ENCODE data around the gene MKNK2.

MKNK2 gene

GRCh38 chr19:2079076-2079864, 28.2 kb upstream of the MKNK2 start:
- no peak overlapping the region for H3K4me3 ChIP-seq (ENCODE audit: low read depth, low read length)
- no peak for DNase-seq (ENCODE audit: low read depth)
- in situ Hi-C loops (cut with HindIII; ENCODE audit: low sequenced_read_pairs) = no loop called here
- TF ChIP-seq CTCF (IDR thresholded peaks at IDR 0.05; ENCODE audit: low read depth, low read length, missing control alignments) = no peak

GRCh38 chr19:2077833-2078619, 27.0 kb upstream of the MKNK2 start:
- DNase-seq (ENCODE audit: low read depth) = no peak
- in situ Hi-C loops (cut with HindIII; ENCODE audit: low sequenced_read_pairs) = no loop called here
- no peak overlapping the region for H3K4me3 ChIP-seq (ENCODE audit: low read depth, low read length)
- no peak for TF ChIP-seq CTCF (IDR thresholded peaks at IDR 0.05; ENCODE audit: low read depth, low read length, missing control alignments)

- no peak for DNase-seq (ENCODE audit: low read depth)
- TF ChIP-seq CTCF (IDR thresholded peaks at IDR 0.05; ENCODE audit: low read depth, low read length, missing control alignments) = no peak
- H3K4me3 ChIP-seq (ENCODE audit: low read depth, low read length) = no peak overlapping the region
- in situ Hi-C loops (cut with HindIII; ENCODE audit: low sequenced_read_pairs) = no loop called here
These were observed 26.4 kb upstream of the MKNK2 start for GRCh38 chr19:2077398-2077797.

GRCh38 chr19:2076526-2076944, 25.5 kb upstream of the MKNK2 start:
- H3K4me3 ChIP-seq (ENCODE audit: low read depth, low read length) = no peak overlapping the region
- no peak for DNase-seq (ENCODE audit: low read depth)
- TF ChIP-seq CTCF (IDR thresholded peaks at IDR 0.05; ENCODE audit: low read depth, low read length, missing control alignments) = no peak
- in situ Hi-C loops (cut with HindIII; ENCODE audit: low sequenced_read_pairs) = no loop called here

- no peak for TF ChIP-seq CTCF (IDR thresholded peaks at IDR 0.05; ENCODE audit: low read depth, low read length, missing control alignments)
- no peak overlapping the region for H3K4me3 ChIP-seq (ENCODE audit: low read depth, low read length)
- in situ Hi-C loops (cut with HindIII; ENCODE audit: low sequenced_read_pairs) = no loop called here
These were observed 21.9 kb upstream of the MKNK2 start for GRCh38 chr19:2072757-2073551.

GRCh38 chr19:2070986-2071673, 20.1 kb upstream of the MKNK2 start:
- no peak overlapping the region for H3K4me3 ChIP-seq (ENCODE audit: low read depth, low read length)
- in situ Hi-C loops (cut with HindIII; ENCODE audit: low sequenced_read_pairs) = no loop called here
- no peak for TF ChIP-seq CTCF (IDR thresholded peaks at IDR 0.05; ENCODE audit: low read depth, low read length, missing control alignments)
- no peak for DNase-seq (ENCODE audit: low read depth)

More at GRCh38 chr19:2072757-2073551, 21.9 kb upstream of the MKNK2 start:
- DNase-seq (ENCODE audit: low read depth) = no peak

Data from astrocyte of the cerebellum (primary cell).